AG09319 (cell line): ENCODE results near the gene PTH1R.

Experiments used
- DNase-seq: peaks from one replicate; pipeline ENCODE4 v3.0.0-alpha.2; 2010; ENCODE audit warnings: low read depth; ENCODE audit errors: extremely low read depth
- CTCF ChIP-seq: IDR thresholded peaks from 2 replicates; pipeline ENCODE4 v1.5.1; 2011; ENCODE audit warnings: low read depth, mild to moderate bottlenecking, inconsistent platforms, low read length, moderate library complexity

PTH1R gene

GRCh38 chr3:46835491-46835890, 42.0 kb upstream of the PTH1R start:
- DNase-seq, result no peak
- no peak for TF ChIP-seq CTCF

- DNase-seq, result no peak
- no peak for TF ChIP-seq CTCF
Observed at GRCh38 chr3:46838301-46838700, 39.2 kb upstream of the PTH1R start.

GRCh38 chr3:46840491-46840890, 37.0 kb upstream of the PTH1R start:
- no peak for DNase-seq
- no peak for TF ChIP-seq CTCF

GRCh38 chr3:46843508-46843907, 34.0 kb upstream of the PTH1R start:
- no peak for TF ChIP-seq CTCF
- no peak for DNase-seq

- DNase-seq, result no peak
Observed at GRCh38 chr3:46844397-46844796, 33.1 kb upstream of the PTH1R start.

GRCh38 chr3:46844881-46845312, 32.6 kb upstream of the PTH1R start:
- no peak for TF ChIP-seq CTCF
- DNase-seq, result no peak

More at GRCh38 chr3:46844397-46844796, 33.1 kb upstream of the PTH1R start:
- no peak for TF ChIP-seq CTCF

- DNase-seq, result peak; percentile 78
- TF ChIP-seq CTCF, result peak; percentile 5; the same call in 1 of the 2 replicates
Observed at GRCh38 chr3:46845397-46845859, 32.1 kb upstream of the PTH1R start.
